Measurements from ENCODE around the gene LONP2. TPM values are rescaled to one million over a fixed set of nuclear protein-coding genes. Genes with fewer than 3 reads are reported as not detected.

The LONP2 gene
- total and polyA plus RNA-seq, 2 experiments from 2014 or later: 42.5 to 48.1 TPM

GRCh38 chr16:48383877-48384519, 139.9 kb downstream of the LONP2 start:
- peaks cover 18% of the 10 kb centered on the region for H3K4me1 ChIP-seq (ENCODE audit: low read depth)
- H3K27ac ChIP-seq: peak overlapping the region; percentile 100
- H3K27me3 ChIP-seq: no peaks in the 10 kb centered on the region
- peak in 1 of 2 donors; percentile 31 for DNase-seq (ENCODE audit: low read depth in 1 of 2, low spot score in 1 of 2)
- H3K4me3 ChIP-seq: peak overlapping the region; percentile 80
- TF ChIP-seq CTCF (IDR thresholded peaks at IDR 0.05; ENCODE audit: low read depth, low read length): no peak
- no peaks in the 10 kb centered on the region for H3K9me3 ChIP-seq (ENCODE audit: low read depth)
- H3K36me3 ChIP-seq: peaks cover 2% of the 10 kb centered on the region

GRCh38 chr16:48384520-48385252, 140.6 kb downstream of the LONP2 start:
- no peaks in the 10 kb centered on the region for H3K27me3 ChIP-seq
- H3K9me3 ChIP-seq (ENCODE audit: low read depth): no peaks in the 10 kb centered on the region
- H3K4me1 ChIP-seq (ENCODE audit: low read depth): peaks cover 11% of the 10 kb centered on the region
- no peak for TF ChIP-seq CTCF (IDR thresholded peaks at IDR 0.05; ENCODE audit: low read depth, low read length)
- H3K27ac ChIP-seq: peak overlapping the region; percentile 100
- H3K36me3 ChIP-seq: peaks cover 2% of the 10 kb centered on the region
- DNase-seq (ENCODE audit: low read depth in 1 of 2, low spot score in 1 of 2): peak; percentile 75 to 85
- H3K4me3 ChIP-seq: peak overlapping the region; percentile 99

GRCh38 chr16:48385253-48386150, 141.4 kb downstream of the LONP2 start, which contains the start of gene SIAH1:
Gene SIAH1 (minus strand): TSS chr16:48385413. CDS start chr16:48362428, 22,985 bp downstream.
- Histone ChIP-seq H3K9me3 (ENCODE audit: low read depth) (no peaks in the 10 kb centered on the region), H3K27ac (peak within 1 kb of the TSS; percentile 100), H3K27me3 (no peaks in the 10 kb centered on the region), H3K36me3 (peaks cover 2% of the 10 kb centered on the region), H3K4me3 (peak within 1 kb of the TSS; percentile 99), H3K4me1 (ENCODE audit: low read depth) (peaks cover 7% of the 10 kb centered on the region)
- no peak for TF ChIP-seq CTCF (IDR thresholded peaks at IDR 0.05; ENCODE audit: low read depth, low read length)
- peak; percentile 89 to 94 for DNase-seq (ENCODE audit: low read depth in 1 of 2, low spot score in 1 of 2)

GRCh38 chr16:48386559-48387312, 142.6 kb downstream of the LONP2 start:
- TF ChIP-seq CTCF (IDR thresholded peaks at IDR 0.05; ENCODE audit: low read depth, low read length): no peak
- no peaks in the 10 kb centered on the region for H3K27me3 ChIP-seq
- H3K27ac ChIP-seq: no peak overlapping the region
- H3K4me1 ChIP-seq (ENCODE audit: low read depth): peaks cover 7% of the 10 kb centered on the region
- no peaks in the 10 kb centered on the region for H3K9me3 ChIP-seq (ENCODE audit: low read depth)
- H3K36me3 ChIP-seq: peaks cover 2% of the 10 kb centered on the region
- H3K4me3 ChIP-seq: no peak overlapping the region
- no peak for DNase-seq (ENCODE audit: low read depth in 1 of 2, low spot score in 1 of 2)

- Histone ChIP-seq H3K27me3 (no peaks in the 10 kb centered on the region), H3K36me3 (no peaks in the 10 kb centered on the region), H3K9me3 (ENCODE audit: low read depth) (no peaks in the 10 kb centered on the region), H3K4me3 (no peak overlapping the region), H3K4me1 (ENCODE audit: low read depth) (no peaks in the 10 kb centered on the region), H3K27ac (no peak overlapping the region)
- no peak for TF ChIP-seq CTCF (IDR thresholded peaks at IDR 0.05; ENCODE audit: low read depth, low read length)
- DNase-seq (ENCODE audit: low read depth in 1 of 2, low spot score in 1 of 2): no peak
Measured at GRCh38 chr16:48392407-48392806, 148.3 kb downstream of the LONP2 start.

All from cardiac muscle cell (in vitro differentiated cells and primary cell).